ENCODE results near the gene KCNB1. TPM values are rescaled to one million over a fixed set of nuclear protein-coding genes. Genes with fewer than 3 reads are reported as not detected.

Gene KCNB1
- total RNA-seq, 4 donors from 2014 or later, result 0.29 to 32.5 (median 7.0) TPM

- intact Hi-C loops (cut with DNase I; ENCODE audit: low total_unique reads), result no loop called here
- H3K4me3 ChIP-seq, result no peak overlapping the region
- peaks cover 0 to 3% of the 10 kb centered on the region in 2 donors for H3K4me1 ChIP-seq
- no peaks in the 10 kb centered on the region for H3K36me3 ChIP-seq
- no peaks in the 10 kb centered on the region for H3K27me3 ChIP-seq
- H3K27ac ChIP-seq, result no peak overlapping the region
- H3K9me3 ChIP-seq, result no peaks in the 10 kb centered on the region
- DNase-seq, result no peak
- no peak for TF ChIP-seq POLR2A (IDR thresholded peaks at IDR 0.05)
- TF ChIP-seq CTCF (IDR thresholded peaks at IDR 0.05), result no peak
Observed at GRCh38 chr20:49372095-49372734, 110.3 kb downstream of the KCNB1 start.

- intact Hi-C loops (cut with DNase I; ENCODE audit: low total_unique reads), result no loop called here
- H3K27me3 ChIP-seq, result no peaks in the 10 kb centered on the region
- no peaks in the 10 kb centered on the region for H3K36me3 ChIP-seq
- no peak for DNase-seq
- TF ChIP-seq POLR2A (IDR thresholded peaks at IDR 0.05) (no peak), CTCF (IDR thresholded peaks at IDR 0.05) (no peak)
- H3K27ac ChIP-seq, result peak overlapping the region in 1 of 2 donors; percentile 25
- peaks cover 0 to 3% of the 10 kb centered on the region in 2 donors for H3K4me1 ChIP-seq
- H3K4me3 ChIP-seq, result no peak overlapping the region
- H3K9me3 ChIP-seq, result no peaks in the 10 kb centered on the region
Observed at GRCh38 chr20:49368596-49368995, 113.9 kb downstream of the KCNB1 start.

GRCh38 chr20:49367113-49367512 is 115.4 kb downstream of the KCNB1 start:
- intact Hi-C loops (cut with DNase I; ENCODE audit: low total_unique reads), result no loop called here
- TF ChIP-seq POLR2A (IDR thresholded peaks at IDR 0.05) (no peak), CTCF (IDR thresholded peaks at IDR 0.05) (no peak)
- no peak for DNase-seq
- Histone ChIP-seq H3K9me3 (no peaks in the 10 kb centered on the region), H3K27me3 (no peaks in the 10 kb centered on the region), H3K36me3 (no peaks in the 10 kb centered on the region), H3K4me3 (no peak overlapping the region), H3K4me1 (peaks cover 0 to 3% of the 10 kb centered on the region in 2 donors), H3K27ac (peak overlapping the region in 1 of 2 donors; percentile 19)

GRCh38 chr20:49366687-49367086 is 115.8 kb downstream of the KCNB1 start:
- no peaks in the 10 kb centered on the region for H3K36me3 ChIP-seq
- no peak for DNase-seq
- H3K9me3 ChIP-seq, result no peaks in the 10 kb centered on the region
- TF ChIP-seq CTCF (IDR thresholded peaks at IDR 0.05), result no peak
- no peak for TF ChIP-seq POLR2A (IDR thresholded peaks at IDR 0.05)
- no peak overlapping the region for H3K4me3 ChIP-seq
- intact Hi-C loops (cut with DNase I; ENCODE audit: low total_unique reads), result no loop called here
- H3K4me1 ChIP-seq, result peaks cover 0 to 3% of the 10 kb centered on the region in 2 donors
- H3K27me3 ChIP-seq, result no peaks in the 10 kb centered on the region
- H3K27ac ChIP-seq, result peak overlapping the region in 1 of 2 donors; percentile 19

GRCh38 chr20:49361862-49362660 is 120.4 kb downstream of the KCNB1 start:
- intact Hi-C loops (cut with DNase I; ENCODE audit: low total_unique reads), result no loop called here
- no peak for TF ChIP-seq POLR2A (IDR thresholded peaks at IDR 0.05)
- TF ChIP-seq CTCF (IDR thresholded peaks at IDR 0.05), result no peak
- Histone ChIP-seq H3K4me1 (no peaks in the 10 kb centered on the region), H3K27me3 (no peaks in the 10 kb centered on the region), H3K9me3 (no peaks in the 10 kb centered on the region), H3K36me3 (no peaks in the 10 kb centered on the region), H3K27ac (no peak overlapping the region), H3K4me3 (no peak overlapping the region)
- no peak for DNase-seq

Measured in uterus (tissue), 4 donors.